Immature natural killer cell (primary cell): Measurements from ENCODE around the gene ARHGEF28. TPM values are rescaled to one million over a fixed set of nuclear protein-coding genes. Genes with fewer than 3 reads are reported as not detected.
A peak's percentile ranks its signal among the peaks of the same experiment; 100 is the strongest.

Source experiments
- DNase-seq, 3 donors: peaks; one replicate each; pipeline ENCODE4 v3.0.0; 2022; ENCODE audit warnings: mixed read lengths in 1 of 3
- H3K27ac Mint-ChIP-seq, 6 donors: one replicate each; pipeline ENCODE4 v1.8.0; 2020; ENCODE audit warnings: mixed read lengths in 6 of 6, mild to moderate bottlenecking in 5 of 6, inconsistent platforms in 4 of 6, moderate library complexity in 3 of 6
- H3K27me3 Mint-ChIP-seq, 3 donors: one replicate each; pipeline ENCODE4 v1.8.0; 2020 to 2021; ENCODE audit warnings: low read depth in 3 of 3, mild to moderate bottlenecking in 3 of 3, mixed read lengths in 3 of 3, moderate library complexity in 3 of 3, inconsistent platforms in 1 of 3
- H3K36me3 Mint-ChIP-seq, 3 donors: one replicate each; pipeline ENCODE4 v1.8.0; 2020; ENCODE audit warnings: mixed read lengths in 3 of 3, inconsistent platforms in 2 of 3, mild to moderate bottlenecking in 2 of 3
- H3K4me1 Mint-ChIP-seq, 2 donors: one replicate each; pipeline ENCODE4 v1.8.0; 2020; ENCODE audit warnings: inconsistent platforms in 2 of 2, mild to moderate bottlenecking in 2 of 2, mixed read lengths in 2 of 2, moderate library complexity in 1 of 2
- H3K4me3 Mint-ChIP-seq, 5 donors: one replicate each; pipeline ENCODE4 v1.8.0; 2020; ENCODE audit warnings: mild to moderate bottlenecking in 5 of 5, mixed read lengths in 5 of 5, inconsistent platforms in 3 of 5, moderate library complexity in 3 of 5
- H3K9me3 Mint-ChIP-seq, 6 donors: one replicate each; pipeline ENCODE4 v1.8.0; 2020; ENCODE audit warnings: mild to moderate bottlenecking in 6 of 6, mixed read lengths in 6 of 6, inconsistent platforms in 4 of 6, moderate library complexity in 3 of 6
- polyA plus RNA-seq, 3 donors: library from polyadenylated mRNA; unstranded; fragments of 300-500 nt; fragmentation: Illumina TruSeq; gene quantifications; one replicate each; pipeline ENCODE4 v1.2.3, GENCODE V29; 2021

The ARHGEF28 gene
- polyA plus RNA-seq, 3 donors from 2014 or later, result 0.66 to 0.85 TPM; not detected in 1

DNA sequence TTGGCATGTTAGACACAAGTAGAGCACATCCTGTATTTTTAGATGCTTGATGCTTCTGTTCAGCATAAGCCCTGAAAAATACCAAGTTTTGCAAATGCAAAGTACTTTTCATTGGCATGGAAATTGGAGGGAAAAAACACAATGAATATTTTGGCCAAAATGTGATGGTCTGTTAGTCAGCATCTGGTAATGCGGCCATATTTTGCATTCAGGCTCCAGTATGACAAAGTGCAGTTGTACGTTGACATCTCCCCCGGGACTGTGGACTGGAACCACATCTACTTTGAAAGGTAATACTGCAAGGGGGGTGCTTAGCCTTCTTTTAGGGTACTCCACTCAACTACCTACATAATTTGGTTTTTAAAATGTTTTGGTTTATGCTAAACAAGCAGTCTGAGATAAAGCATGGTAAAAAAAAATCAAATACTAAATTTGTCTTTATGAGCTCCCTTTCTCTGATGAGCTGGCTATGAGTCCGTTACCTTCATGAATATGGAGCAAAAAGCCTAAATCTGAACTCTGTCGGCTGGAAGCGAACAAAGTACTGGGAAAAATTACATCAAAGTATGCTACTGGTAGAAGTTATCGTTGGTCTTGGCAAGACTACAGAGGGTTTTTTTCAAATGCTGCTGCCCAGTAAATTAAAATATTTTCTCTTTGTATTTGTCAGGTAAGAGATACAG, 297.0 kb downstream of the ARHGEF28 start:
- Mint-ChIP-seq H3K27ac (no peak overlapping the region), H3K4me3 (no peak overlapping the region), H3K4me1 (no peaks in the 10 kb centered on the region), H3K27me3 (peaks cover 0 to 3% (median 0%) of the 10 kb centered on the region in 3 donors), H3K9me3 (no peaks in the 10 kb centered on the region), H3K36me3 (no peaks in the 10 kb centered on the region)
- no peak for DNase-seq

DNA sequence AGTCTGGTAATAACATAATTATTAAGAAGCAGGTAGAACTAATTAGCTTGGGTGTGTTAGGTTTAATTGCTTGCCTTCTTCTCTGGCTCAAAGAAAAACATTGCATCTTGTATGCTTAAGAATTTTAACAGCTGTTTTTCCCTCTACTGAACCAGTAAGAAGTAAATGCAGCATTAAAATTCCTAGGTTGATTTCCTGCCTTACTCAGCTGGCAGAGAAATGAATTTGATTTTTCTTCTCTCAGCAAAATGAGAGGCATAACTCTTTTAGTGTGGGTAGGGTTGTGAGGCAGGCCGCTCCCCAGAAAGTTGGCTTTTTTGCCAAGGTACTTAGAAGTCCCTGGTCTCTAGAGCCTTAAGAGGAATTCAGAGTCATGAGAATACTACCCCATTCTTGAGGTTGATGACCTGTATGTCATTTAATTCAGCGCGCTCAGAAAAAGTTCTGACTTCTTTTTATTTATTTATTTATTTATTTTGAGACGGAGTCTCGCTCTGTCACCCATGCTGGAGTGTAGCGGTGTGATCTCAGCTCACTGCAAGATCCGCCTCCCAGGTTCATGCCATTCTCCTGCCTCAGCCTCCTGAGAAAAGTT, 302.6 kb downstream of the ARHGEF28 start:
- DNase-seq, result no peak
- Mint-ChIP-seq H3K36me3 (no peaks in the 10 kb centered on the region), H3K27ac (no peak overlapping the region), H3K9me3 (no peaks in the 10 kb centered on the region), H3K27me3 (peaks cover 0 to 2% (median 0%) of the 10 kb centered on the region in 3 donors), H3K4me3 (no peak overlapping the region), H3K4me1 (no peaks in the 10 kb centered on the region)

DNA sequence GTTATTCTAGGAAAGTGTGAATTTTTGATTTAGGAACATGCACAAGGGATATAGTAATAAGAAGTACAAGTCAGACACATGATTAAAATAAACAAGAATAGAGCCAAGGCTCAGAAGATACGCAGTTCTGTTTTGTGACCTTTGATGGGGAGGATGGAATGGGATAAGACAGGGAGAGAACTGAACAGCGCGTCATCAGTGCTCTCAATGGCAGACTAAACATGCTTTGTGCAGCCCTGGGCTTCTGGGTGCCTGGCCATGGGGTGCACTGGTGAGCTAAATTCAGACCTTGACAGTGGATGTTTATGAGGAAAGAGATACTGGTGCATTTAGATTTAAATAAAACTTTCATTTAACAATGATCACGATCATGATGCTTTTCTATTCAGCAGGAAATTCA, 309.7 kb downstream of the ARHGEF28 start:
- no peak overlapping the region for H3K4me3 Mint-ChIP-seq

DNA sequence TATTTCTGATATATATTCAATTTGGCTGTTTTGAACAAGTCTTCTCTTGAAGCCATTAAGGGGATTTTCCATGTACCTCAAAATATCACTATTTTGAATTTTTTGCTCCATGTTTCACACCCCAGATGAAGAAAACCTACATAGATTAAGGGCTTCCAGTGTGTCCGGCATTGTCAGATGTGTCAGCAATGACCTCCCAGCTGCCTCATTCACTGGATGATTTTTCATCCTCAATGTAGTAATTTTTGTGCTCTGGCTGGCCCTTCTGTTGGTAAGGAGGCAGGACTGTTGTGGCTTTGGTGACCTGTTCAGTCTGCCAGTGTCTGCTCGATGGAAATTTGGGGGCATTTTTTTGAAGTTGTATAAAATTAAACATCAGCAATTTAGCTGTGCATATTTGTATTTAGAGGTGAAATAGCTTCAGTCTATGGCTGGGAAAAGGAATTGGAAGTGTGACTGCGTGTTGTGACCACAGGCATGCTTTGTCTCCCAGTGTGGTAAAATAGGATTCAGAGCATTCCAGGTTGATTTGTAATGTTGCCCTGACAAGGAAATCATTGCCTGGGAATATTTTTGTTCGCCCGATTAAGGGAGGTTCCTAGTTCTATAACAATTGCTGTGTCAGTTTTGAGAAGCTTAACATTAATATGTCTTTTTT, 312.4 kb downstream of the ARHGEF28 start:
- H3K27ac Mint-ChIP-seq, result no peak overlapping the region
- H3K4me1 Mint-ChIP-seq, result no peaks in the 10 kb centered on the region
- no peaks in the 10 kb centered on the region for H3K36me3 Mint-ChIP-seq
- no peak for DNase-seq
- peaks cover 0 to 2% (median 0%) of the 10 kb centered on the region in 3 donors for H3K27me3 Mint-ChIP-seq
- H3K4me3 Mint-ChIP-seq, result no peak overlapping the region
- H3K9me3 Mint-ChIP-seq, result peaks cover 0 to 8% (median 2%) of the 10 kb centered on the region in 6 donors

More for the DNA sequence above, 309.7 kb downstream of the ARHGEF28 start:
- H3K36me3 Mint-ChIP-seq, result no peaks in the 10 kb centered on the region
- H3K27me3 Mint-ChIP-seq, result peaks cover 0 to 2% (median 0%) of the 10 kb centered on the region in 3 donors
- H3K27ac Mint-ChIP-seq, result no peak overlapping the region
- no peaks in the 10 kb centered on the region for H3K9me3 Mint-ChIP-seq
- H3K4me1 Mint-ChIP-seq, result no peaks in the 10 kb centered on the region
- DNase-seq, result no peak

DNA sequence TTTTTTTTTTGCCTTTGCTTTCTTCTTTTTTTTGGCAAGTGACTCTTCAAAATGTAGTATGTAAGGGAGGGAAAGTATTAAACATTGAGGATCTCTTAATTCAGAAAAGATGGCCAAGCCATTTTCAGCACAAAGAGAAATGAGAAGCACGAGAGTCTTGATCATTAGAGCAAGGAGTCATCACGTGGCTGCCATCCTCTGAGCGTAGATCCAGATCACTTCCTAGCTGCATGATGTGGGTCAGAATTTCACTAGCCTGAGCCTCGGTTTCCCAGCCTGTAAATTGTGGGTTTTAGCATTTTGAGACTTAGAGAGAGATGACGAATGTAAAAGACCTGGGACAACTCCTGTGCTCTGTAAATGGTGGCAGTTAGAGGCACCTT, 312.9 kb downstream of the ARHGEF28 start:
- H3K9me3 Mint-ChIP-seq, result peaks cover 0 to 8% (median 2%) of the 10 kb centered on the region in 6 donors
- no peak overlapping the region for H3K27ac Mint-ChIP-seq
- no peak for DNase-seq
- H3K27me3 Mint-ChIP-seq, result no peaks in the 10 kb centered on the region
- H3K4me1 Mint-ChIP-seq, result no peaks in the 10 kb centered on the region
- H3K36me3 Mint-ChIP-seq, result no peaks in the 10 kb centered on the region
- H3K4me3 Mint-ChIP-seq, result no peak overlapping the region

DNA sequence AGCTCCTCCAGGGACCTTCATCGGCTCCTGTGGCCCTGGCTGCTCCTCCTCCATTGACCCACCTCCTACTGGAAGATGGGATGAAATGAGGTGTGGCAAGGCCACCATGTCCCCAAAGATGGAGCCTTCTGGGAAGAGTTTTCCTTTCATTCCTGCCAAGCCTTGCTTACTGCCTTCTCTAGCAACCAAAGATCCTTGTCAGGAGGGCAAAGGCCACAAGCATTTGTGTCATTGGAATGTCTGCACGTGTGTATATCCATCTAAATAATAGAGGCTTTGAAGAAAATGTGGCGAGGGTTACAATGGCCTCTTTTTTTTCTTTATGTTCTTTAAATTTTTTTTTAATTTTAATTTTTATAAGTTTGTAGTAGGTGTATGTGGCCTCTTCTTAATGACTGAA, 313.6 kb downstream of the ARHGEF28 start:
- no peak overlapping the region for H3K4me3 Mint-ChIP-seq
- no peaks in the 10 kb centered on the region for H3K4me1 Mint-ChIP-seq
- H3K27me3 Mint-ChIP-seq, result no peaks in the 10 kb centered on the region

DNA sequence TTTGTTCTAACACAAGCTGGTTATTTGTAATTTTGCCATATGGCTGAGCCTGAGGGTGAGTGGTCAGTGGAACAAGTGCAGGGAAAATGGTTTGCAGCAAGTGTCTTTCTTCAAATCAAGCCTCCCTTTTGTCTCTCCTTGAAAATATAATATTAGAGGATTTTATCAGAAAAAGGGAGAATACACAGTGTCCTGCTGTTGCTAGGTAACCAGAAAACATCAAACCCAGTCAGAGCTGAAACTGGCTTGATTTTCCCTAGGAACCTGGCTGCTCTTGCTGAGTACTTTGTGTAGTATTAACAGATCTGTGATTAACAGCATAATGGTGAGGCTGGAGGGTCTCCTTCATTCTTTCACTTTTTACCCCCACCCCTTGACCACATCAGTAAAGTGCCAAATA, 314.0 kb downstream of the ARHGEF28 start:
- no peak for DNase-seq
- Mint-ChIP-seq H3K27ac (no peak overlapping the region), H3K27me3 (no peaks in the 10 kb centered on the region), H3K36me3 (no peaks in the 10 kb centered on the region), H3K4me1 (no peaks in the 10 kb centered on the region), H3K4me3 (no peak overlapping the region), H3K9me3 (peaks cover 0 to 8% (median 5%) of the 10 kb centered on the region in 6 donors)

More for the DNA sequence above, 313.6 kb downstream of the ARHGEF28 start:
- H3K9me3 Mint-ChIP-seq, result peaks cover 0 to 8% (median 4%) of the 10 kb centered on the region in 6 donors
- H3K36me3 Mint-ChIP-seq, result no peaks in the 10 kb centered on the region
- H3K27ac Mint-ChIP-seq, result no peak overlapping the region
- DNase-seq, result no peak

DNA sequence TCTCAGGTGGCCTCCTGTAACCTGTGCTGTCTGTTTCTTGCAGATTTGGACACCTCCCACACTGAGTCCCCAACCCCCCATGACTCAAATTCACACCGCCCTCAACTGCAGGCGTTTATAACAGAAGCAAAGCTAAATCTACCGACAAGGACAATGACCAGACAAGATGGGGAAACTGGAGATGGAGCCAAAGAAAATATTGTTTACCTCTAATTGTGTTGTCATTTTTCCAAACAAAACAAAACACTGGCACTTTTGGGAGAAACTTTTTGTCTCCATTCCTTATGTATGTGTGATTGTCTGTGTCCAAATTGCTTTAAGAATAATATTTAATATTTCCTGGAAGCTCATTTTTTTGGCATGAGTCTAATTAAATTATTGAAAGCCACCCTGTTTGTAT, 314.8 kb downstream of the ARHGEF28 start:
- Mint-ChIP-seq H3K36me3 (no peaks in the 10 kb centered on the region), H3K27ac (no peak overlapping the region), H3K4me3 (no peak overlapping the region), H3K27me3 (peaks cover 0 to 4% (median 0%) of the 10 kb centered on the region in 3 donors), H3K9me3 (peaks cover 0 to 8% (median 5%) of the 10 kb centered on the region in 6 donors), H3K4me1 (no peaks in the 10 kb centered on the region)
- DNase-seq, result no peak

DNA sequence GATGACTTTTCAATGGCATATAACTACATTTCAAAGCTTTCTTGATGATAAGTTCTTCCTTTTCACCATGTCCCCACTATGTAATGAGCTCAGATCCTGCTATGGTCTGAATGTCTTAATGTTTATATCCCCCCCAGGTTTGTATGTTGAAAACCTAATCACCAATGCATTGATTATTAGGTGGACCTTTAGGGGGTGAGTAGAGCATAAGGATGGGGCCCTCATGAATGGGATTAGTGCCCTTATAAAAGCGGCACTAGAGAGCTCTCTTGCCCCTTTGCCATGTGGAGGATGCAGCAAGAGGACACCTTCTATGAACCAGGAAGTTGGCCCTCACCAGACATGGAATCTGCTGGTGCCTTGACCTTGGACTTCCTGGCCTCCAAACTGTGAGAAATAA, 316.8 kb downstream of the ARHGEF28 start:
- Mint-ChIP-seq H3K27ac (no peak overlapping the region), H3K9me3 (peaks cover 0 to 8% (median 5%) of the 10 kb centered on the region in 6 donors), H3K36me3 (no peaks in the 10 kb centered on the region), H3K27me3 (peaks cover 0 to 4% (median 0%) of the 10 kb centered on the region in 3 donors), H3K4me1 (no peaks in the 10 kb centered on the region), H3K4me3 (no peak overlapping the region)
- no peak for DNase-seq

DNA sequence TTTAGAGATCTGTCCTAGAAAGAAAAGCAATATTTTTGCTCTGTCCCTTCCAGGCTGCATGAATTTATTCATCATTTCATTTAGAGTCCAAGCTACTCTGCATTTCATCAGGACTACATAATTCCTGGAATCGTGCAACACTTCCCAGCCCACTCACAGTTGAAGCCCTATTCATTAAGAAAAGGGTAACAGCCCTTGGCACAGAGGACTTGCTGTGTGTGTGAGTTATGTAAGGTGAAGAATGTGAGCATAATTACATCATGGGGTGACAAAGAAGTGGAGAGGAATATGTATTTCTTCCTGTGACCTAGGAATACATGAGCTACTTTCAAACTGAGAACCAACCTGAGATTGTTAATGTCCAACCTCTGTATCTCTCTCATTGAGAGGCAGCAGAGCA, 317.4 kb downstream of the ARHGEF28 start:
- Mint-ChIP-seq H3K36me3 (no peaks in the 10 kb centered on the region), H3K27me3 (peaks cover 0 to 4% (median 0%) of the 10 kb centered on the region in 3 donors), H3K9me3 (peaks cover 0 to 8% (median 5%) of the 10 kb centered on the region in 6 donors), H3K27ac (no peak overlapping the region), H3K4me3 (no peak overlapping the region), H3K4me1 (no peaks in the 10 kb centered on the region)
- no peak for DNase-seq

DNA sequence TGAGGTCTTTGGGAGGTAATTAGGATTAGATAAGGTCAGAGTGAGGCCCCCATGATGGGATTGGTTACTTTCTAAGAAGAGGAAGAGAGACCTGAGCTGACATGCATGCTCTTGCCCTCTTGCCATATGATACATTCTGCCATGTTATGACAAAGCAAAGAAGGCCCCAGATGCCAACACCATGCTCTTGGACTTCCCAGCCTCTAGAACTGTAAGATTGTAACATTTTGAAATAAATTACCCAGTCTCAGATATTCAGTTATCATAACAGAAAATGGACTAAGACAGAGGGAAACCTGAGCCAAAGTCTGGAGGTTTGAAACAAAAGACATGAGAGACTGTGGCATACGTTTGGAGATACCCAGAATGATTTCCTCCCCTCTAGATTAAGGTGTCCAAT, 318.6 kb downstream of the ARHGEF28 start:
- no peak for DNase-seq
- no peaks in the 10 kb centered on the region for H3K4me1 Mint-ChIP-seq
- H3K9me3 Mint-ChIP-seq, result peaks cover 0 to 8% (median 5%) of the 10 kb centered on the region in 6 donors
- H3K4me3 Mint-ChIP-seq, result no peak overlapping the region
- H3K27ac Mint-ChIP-seq, result no peak overlapping the region
- peaks cover 0 to 8% (median 0%) of the 10 kb centered on the region in 3 donors for H3K27me3 Mint-ChIP-seq
- H3K36me3 Mint-ChIP-seq, result no peaks in the 10 kb centered on the region

DNA sequence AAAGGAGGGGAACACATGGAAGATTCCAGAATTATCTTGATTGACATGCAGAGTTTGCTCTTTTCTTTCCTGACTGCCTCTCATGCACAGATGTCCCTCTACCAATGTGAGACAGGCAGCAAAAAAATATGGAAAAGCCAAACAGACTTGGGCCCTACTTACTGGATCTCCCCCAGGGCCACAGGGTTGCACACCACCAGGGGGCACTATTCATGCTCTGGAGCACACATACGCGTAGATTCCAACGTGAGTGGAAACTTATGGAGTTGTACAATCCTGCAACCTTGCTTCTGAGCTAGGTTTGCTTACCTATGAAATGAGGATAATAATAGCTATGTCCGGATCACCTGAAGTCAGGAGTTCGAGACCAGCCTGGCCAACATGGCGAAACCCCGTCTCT, 319.5 kb downstream of the ARHGEF28 start:
- peak in 1 of 3 donors; percentile 2 for DNase-seq
- Mint-ChIP-seq H3K4me3 (no peak overlapping the region), H3K36me3 (no peaks in the 10 kb centered on the region), H3K27me3 (peaks cover 0 to 8% (median 0%) of the 10 kb centered on the region in 3 donors), H3K27ac (no peak overlapping the region), H3K9me3 (peaks cover 0 to 8% (median 5%) of the 10 kb centered on the region in 6 donors), H3K4me1 (no peaks in the 10 kb centered on the region)

DNA sequence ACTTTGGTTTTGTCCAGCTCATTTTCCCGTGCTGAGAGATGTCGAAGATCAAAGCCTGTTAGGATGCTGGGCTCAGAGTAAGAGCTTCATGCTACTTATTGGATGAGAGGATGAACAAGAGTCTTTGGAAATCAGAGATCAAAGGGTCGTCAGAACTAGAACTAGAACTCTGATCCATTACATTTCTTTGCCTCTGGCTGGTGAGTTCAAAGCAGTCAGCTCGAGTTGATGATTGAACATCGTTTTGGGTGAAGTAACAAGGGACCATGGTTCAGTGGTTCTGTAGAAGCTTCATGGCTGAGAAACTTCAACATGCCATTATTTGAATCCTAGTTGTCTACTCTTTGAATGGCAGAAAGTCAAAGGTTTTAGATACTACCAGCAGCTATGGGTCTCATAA, 320.3 kb downstream of the ARHGEF28 start:
- no peak for DNase-seq
- Mint-ChIP-seq H3K27ac (no peak overlapping the region), H3K36me3 (no peaks in the 10 kb centered on the region), H3K4me3 (no peak overlapping the region), H3K27me3 (peaks cover 0 to 8% (median 0%) of the 10 kb centered on the region in 3 donors), H3K9me3 (peaks cover 0 to 8% (median 5%) of the 10 kb centered on the region in 6 donors), H3K4me1 (no peaks in the 10 kb centered on the region)

DNA sequence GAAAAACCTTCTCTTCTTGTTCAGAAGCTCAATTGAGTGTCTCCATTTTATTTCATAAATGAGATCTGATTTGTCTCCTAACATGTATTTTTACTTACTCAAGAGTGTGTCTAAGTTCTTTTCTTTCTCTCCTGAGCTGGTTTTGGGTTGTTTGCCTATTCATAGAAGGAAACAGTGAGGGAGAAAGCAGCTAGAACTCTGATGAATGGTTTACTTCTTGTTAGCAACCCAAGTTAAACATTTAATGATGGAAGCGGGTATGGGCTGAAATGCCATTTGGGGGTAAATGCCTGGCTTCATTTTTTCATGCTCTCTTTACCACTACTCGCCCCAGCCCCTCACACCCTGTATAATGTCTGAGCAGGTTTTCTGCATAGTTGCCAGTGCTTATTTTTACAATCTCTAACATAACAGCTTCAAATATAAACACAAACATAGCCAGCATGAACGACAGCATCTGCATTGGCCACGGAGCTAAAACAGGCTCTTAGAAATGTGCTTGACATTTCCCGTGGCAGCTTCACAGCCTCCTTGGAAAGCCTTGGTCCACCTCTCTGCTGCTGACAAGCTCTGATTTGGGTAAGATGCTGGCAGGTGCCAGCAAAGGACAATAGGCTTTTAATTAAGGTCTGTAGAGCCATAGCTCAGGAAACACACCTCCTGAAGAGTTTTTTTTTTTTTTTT, 321.1 kb downstream of the ARHGEF28 start:
- Mint-ChIP-seq H3K4me3 (no peak overlapping the region), H3K36me3 (no peaks in the 10 kb centered on the region), H3K27me3 (peaks cover 0 to 8% (median 0%) of the 10 kb centered on the region in 3 donors), H3K4me1 (no peaks in the 10 kb centered on the region), H3K9me3 (peaks cover 0 to 8% (median 5%) of the 10 kb centered on the region in 6 donors), H3K27ac (no peak overlapping the region)
- no peak for DNase-seq
